Hematopoietic multipotent progenitor cell treated with erythropoietin and hydrocortisone succinate and interleukin-3 and kit ligand, for 15 days (in vitro differentiated cells): ENCODE measurements around the gene ZNF467.

Source experiments
- DNase-seq: peaks from one replicate; pipeline ENCODE4 v3.0.0-alpha.2; 2015; ENCODE audit warnings: low spot score

The ZNF467 gene

DNA sequence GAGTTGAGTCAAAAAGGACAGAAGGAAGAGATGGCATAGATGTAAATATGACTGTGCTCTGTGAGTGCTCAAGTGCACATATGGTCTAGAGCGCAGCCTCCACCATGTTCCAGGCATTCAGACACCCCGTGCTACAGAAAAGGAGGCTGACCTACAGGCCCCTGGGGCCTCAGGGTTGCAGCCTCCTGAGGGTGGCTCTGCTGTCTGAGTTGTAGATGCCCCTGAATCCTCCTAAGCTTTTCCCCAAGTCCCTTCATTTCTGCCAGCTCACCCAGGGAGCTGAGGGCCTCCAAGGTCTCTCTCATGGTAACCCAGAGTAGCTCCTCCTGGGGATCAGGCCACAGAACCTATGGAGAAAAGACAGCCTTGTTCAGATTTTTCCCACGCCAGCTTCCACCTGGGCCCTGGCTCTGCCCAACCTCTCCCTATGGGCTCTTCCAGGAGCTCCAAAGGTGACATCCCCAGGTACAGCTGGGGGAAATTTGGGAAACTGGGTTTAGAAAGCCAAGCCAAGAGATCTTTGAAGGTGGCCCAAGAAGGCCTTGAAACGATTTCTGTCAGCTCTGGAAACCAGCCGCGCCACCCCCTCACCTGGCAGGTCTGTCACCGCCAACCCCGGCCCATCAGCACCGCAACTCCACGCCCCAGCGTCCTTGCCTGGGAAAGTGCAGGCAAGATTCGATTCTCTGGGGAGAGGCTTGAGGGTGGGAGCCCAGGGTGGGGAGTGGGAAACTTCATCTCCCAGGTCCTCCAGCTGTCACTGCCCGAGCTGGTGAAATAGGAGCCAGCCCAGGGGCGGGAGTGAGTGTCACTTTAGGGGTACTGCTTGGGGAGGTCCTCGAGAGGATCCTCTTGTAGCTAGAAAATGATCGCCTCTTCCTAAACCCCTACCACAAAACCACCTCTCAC lies 2.4 kb downstream of the ZNF467 start:
- no peak for DNase-seq

DNA sequence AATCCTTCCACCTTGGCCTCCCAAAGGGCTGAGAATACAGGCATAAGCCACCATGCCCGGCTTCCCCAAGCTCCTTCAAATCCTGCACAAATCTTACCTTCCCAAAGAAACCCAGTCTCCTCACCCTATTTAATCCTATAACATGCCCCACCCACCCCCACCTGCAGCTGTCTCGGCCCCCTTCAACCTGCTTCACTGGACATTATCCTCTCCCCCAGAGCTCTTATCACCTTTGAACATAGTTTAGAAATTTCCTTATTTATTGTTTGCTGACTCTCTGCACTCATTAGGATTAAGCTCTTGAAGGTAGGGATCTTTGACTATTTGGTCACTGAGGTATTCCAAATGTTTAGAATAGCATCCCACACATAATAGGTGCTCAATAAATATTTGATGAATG lies 3.5 kb downstream of the ZNF467 start:
- no peak for DNase-seq

DNA sequence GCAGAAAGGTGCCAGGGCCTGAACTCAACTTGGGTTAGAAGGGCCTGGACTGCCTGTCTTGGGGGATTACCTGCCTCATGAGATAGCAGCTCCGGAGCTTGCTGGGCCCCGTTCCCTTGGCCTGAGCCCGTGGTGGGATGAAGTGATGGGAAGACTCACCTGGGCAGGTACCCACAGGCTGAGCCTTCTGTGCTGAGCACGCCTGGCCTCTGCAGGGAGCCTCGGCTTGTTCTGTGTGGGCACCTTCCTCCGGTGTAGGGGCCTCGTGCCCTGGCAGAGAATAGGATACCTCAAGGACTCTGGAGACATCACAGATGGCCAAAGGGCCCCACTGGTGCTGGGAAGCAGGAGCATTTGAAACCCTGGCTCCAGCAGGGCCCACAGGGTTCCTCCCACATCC lies 4.5 kb downstream of the ZNF467 start:
- DNase-seq, result no peak

DNA sequence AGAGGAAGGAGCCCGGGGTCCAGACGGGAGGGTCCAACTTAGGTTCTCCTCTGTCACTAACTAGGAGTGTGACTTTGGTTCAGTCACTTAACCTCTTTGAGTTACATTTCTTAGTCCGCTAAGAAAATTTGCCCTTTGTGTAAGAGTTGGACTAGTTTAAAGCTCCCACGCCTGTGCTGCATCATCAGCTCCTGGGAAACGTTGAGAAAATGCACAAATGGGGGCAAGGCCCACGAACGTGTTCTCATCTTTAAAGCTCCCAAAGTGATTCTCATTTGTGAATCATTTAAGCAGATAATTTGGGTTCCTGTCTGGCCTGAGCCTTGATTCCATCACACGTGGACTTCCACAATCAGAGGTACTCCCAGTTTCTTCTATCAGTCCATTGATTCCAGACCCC lies 6.3 kb downstream of the ZNF467 start:
- no peak for DNase-seq

DNA sequence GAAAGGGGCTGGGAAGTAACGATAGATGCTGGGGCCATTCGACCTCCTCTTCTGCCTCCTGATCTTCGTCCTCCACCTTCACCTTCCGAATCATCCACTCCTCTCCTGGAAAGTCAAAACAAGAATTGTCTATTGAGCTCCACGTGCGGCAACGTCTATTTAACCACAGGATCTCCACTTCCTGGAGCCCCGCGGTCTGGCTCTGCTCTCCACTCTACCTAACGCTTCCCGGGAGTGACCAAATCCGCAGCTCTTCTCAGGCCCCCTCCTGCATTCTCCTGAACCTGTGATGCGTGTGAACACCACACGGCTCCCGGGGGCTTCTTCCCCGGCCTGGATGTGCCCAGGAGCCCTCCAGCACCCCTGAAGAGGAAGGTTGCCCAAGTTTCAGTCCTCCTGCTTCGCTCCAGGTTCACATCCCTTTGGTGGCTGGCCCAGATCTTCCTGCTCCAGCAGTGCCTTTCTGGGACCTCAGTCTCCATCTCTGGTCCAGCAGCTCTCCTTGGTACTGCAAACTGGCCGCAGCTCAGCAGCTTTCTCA lies 7.2 kb downstream of the ZNF467 start:
- DNase-seq, result no peak

DNA sequence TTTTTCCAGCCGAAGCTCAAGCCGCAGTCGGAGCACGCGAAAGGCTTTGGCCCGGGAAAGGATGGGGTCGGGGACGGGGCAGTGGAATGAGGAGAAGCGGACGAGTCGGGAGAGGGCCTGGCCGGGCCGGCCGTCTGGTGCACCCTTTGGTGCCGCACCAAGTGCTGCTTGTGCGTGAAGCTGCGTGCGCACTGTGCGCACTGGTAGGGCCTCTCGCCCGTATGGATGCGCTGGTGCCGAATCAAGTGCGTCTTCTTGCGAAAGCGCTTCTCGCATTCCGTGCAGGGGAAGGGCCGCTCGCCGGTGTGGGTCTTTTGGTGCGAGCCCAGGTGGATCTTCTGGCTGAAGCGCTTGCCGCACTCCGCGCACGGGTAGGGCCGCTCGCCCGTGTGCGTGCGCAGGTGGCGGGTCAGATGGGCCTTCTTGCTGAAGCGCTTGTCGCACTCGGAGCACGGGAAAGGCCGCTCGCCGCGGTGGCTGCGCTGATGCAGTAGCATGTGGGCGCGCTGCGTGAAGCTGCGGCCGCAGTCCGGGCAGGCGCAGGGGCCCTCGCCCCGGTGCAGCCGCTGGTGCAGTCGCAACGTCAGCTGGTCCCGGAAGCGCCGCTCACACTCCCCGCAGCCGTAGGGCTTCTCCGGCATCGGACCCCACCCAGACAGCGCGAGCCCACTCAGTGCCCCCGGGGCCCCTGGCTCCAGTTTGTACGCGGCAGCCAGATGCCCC lies 7.8 kb downstream of the ZNF467 start:
- DNase-seq, result no peak

DNA sequence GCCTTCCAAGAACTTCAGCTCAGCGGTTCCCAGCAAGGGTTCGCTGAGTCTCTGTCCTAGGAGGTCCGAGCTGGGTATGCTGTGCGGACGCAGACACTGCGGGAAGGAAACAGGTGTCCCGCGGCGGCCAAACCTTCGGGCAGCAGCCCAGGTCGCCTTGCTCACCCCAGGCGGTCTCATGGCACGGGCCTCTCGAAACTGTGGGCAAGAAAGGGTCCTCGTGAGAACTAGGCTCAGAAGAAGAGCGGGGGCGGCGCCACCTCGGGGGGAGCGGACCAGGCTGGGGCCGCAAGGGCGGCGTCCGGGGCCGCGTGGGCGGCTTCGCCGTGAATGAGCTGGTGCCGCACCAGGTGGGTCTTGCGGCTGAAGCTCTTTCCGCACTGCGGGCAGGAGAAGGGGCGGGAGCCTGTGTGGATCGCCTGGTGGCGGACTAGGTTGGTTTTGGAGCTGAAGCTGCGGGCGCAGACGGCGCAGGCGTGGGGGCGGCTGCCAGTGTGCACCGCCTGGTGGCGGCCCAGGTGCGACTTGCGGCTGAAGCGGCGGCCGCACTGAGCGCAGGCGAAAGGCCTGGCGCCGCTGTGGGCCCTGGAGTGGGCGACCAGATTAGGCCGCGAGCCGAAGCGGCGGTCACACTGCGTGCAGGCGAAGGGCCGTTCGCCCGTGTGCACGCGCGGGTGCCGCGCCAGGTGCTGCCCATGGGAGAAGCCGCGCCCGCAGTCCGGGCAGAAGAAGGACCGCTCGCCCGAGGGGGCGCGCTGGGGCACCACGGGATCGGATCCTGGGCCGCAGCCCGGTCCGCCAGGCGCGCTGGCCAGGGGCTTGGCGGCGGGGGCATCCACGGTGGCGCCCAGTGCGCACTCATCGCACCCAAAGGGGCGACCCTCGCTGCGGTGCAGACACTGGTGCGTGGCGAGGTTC lies 8.6 kb downstream of the ZNF467 start:
- DNase-seq, result no peak

DNA sequence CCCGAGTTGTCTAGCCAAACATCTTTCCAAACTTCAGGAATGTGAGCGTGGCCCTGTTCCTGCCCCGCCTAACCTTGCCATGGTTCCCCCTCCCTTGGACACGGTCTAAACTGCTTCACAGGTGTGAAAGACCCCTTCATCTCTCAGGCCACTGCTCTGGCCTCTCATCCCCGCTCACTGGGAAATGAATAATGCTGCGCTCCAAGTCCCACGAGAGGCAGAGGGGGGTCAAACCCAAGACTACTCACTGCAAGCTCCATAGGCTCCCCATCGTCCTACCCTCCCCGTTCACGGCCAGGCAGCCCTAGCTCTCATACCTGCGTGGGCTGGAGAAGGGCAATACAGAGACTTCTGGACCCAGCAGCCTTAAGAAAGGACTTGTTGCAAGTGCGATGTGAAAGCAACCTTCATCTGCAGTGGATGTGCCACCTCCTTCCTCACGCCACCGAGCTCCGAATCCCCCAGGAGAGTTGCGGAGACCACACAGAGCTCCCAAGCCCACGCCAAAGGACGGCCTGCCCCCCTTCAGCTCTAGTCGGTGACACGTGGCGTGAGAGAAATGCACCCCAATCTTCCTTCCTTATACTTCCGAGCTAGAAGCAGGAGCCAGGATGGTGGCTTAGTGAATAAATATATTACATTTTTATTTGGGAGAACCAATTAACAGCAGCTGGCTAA lies 9.7 kb downstream of the ZNF467 start:
- no peak for DNase-seq

DNA sequence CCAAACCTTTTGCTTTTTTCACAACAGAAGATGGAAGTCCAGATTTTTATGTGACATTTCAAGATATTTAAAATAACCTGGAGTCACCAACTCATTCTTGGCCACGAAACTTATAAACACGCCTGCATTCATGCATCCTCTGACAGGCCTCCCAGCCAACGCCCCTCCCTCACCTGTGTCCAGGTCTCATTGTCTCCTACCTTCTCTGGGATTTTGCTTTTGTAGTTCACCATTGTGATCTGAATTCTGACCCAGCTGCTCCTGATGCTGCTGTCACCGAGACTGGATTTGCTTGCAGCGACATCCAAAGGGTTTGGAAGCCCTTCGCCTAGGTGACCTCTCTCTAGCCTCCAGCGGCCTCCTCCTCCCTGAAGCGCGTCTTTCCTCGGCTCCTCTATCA lies 10.8 kb downstream of the ZNF467 start:
- DNase-seq, result no peak

DNA sequence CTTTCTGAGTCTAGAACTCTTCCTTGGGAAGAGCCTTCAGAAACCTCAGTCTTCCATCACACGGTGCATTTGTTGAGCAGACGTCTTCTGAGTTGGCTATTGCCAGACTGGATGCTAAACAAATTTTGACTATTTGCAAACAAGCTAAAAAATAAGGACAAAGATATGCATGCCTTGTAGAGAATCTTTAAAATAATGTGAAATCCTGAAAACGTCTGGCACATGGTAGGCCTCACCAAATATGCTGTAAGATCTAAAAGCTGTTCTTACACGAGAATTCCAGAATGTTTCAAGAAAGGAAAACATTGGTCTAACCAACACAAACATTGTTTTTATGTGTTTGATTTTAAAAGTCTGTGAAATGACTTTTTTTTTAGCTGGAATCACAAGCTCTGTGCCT lies 11.3 kb downstream of the ZNF467 start:
- no peak for DNase-seq

DNA sequence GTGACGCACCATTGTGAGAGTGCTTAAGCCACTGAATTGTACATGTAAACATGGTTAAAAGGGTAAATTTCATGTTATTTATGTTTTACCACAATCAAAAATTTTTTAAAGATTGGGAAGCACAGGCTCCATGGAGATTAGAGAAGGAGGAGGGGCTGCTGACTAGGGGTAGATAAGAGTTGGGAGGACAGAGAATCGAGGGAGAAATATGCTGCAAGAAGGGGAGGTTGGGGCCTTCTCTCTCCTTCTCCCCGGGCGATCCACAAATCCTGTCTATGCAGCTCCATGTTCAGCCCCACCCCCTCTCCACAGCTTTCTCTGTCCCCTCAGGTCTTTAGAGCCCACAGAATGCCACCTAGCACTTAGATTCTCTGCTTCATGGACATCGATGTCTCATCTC lies 12.1 kb downstream of the ZNF467 start:
- DNase-seq, result no peak

DNA sequence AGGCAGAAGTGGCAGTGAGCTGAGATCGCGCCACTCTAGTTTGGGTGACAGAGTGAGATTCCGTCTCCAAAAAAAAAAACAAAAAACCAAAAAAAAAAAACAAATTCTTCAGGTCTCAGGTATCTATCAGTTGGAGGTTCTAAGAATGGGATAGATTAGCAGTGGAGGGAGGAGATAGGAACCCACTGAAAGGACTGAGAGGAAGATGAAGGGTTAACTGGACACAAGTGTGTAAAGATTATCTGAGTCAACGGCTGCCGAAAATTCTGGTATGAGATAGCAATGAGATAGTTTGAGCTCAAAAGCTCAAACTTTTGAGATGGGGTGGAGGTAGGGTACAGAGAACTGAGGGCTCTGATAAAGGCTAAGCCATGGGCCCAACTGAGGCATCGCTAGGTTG lies 12.8 kb downstream of the ZNF467 start:
- no peak for DNase-seq

DNA sequence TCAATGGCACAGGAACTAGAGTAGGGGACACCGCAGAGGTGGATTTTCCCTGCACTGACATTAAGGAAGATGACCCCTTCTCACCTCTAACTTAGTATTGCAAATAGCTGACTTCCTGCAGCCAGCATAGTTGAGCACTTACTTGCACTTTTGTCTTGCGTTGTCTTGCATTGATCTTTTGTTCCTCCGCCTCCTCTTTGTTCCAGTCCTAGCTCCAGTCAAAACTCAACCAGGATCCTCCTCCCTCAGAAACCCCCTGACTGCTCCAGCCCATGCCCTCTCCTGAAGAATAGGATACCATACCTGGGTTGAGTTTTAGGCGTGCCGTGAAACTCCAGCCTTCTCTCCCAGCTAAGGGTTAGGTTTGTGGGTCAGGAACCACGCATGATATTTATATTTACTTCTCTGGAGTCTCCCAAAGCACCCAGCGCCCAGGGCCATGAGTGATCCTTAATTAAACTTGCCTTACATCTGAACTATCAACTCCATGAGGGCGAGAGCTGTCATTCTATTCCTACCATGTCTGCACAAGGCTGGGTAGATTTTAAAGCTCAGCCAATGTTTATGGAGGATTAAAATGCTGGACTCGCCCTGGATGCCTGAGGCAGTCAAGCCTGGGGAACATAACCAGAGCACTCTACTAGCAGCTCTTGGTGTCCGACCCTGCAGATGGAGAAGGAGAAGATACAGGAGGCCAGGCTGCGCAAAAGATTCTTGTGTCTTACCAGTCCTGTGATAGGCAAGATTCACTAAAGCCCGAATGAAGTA lies 14.1 kb downstream of the ZNF467 start:
- DNase-seq, result no peak

DNA sequence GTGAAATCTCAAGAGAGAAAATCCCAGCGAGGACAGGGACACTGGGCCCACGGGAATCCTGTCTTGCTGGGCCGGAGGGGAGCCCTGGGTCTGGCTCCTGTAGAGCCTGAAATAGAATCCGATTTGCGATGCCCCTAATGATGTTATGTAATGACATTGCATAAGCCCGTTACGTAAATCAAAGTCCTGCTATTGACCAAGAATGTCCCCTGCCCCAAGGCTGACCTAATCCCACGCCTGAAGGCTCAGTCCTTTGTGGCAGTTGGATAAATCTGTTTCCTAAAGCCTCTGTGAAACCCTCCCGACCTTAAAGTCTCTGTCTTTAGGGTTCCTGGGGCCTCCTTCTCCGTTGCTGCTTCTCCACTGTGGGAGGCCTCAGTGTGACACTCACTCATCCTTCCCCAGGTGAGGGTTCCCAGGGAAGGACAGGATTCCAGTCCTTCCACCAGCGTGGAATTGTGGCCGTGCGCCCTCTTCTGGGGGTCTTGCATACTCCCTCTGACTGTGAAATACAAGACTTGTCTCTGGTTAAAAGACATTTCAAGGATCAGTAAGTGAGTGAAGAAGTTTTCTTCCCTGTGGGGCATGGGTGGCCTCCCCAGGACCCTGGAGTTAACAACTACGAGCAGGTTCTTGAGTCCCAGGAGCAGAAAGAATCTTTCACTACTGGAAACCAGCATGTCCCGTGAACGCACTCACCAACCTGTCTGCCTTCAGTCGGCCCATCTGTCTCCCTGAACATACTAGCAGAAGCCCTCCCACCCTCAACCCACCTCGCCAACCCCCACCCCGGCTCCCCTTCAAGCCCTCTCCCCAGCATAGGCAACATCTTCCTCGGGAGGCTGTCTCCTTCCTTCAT lies 19.8 kb downstream of the ZNF467 start:
- DNase-seq, result no peak

DNA sequence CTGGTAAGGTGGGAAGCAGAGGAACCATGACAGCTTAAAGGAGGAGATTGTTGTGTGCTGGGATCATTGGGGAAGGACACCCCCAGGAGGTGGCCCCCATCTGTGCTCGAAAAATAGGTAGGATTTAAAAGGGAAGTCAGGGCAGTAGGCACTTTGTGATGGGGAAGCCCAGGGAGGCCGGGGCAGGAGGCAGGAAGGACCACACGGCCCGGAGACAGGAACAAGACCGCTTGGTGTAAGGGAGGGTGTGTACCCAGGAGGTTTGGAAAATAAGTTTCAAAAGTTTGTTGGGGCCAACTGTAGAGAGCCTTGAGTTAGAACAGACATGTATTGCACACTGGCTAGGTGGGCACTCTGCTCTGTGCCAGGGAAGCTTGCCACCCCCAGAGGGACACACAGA lies 20.7 kb downstream of the ZNF467 start:
- DNase-seq, result no peak

DNA sequence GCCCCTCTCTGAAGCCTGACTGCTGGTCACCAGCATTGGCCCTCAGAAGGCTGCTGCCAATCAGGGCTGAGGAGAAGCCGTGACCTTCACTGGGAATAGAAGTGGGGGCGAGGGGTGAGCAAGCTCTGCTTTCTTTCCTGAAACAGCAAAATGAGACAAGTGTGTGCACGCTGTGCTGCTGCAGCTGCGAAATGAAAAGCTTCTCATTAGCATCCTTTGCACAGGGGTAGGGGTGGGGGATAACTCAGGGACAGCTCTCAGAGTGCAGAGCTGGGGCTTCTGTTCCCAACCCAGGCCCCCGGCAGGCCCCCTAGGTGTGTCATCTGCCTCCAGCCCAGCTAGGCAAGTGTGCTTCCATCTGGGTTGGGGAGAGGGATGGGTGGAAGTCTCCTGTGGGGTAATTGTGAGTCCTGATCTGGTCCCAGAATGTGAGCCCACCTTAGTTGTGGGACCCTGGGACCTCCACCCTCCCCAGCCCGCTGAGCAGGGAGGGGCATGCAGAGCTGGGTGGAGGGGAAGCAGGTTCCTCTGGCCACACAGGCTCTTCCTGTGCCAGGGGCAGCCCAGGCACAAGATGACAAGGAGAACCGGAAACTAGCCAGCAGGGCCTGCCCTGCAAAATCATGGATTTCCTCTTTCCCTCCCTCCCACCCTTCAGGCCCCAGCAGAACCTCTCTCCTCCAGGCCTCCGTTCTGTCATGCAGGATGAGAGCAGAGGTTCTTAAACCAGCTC lies 22.2 kb downstream of the ZNF467 start:
- no peak for DNase-seq

DNA sequence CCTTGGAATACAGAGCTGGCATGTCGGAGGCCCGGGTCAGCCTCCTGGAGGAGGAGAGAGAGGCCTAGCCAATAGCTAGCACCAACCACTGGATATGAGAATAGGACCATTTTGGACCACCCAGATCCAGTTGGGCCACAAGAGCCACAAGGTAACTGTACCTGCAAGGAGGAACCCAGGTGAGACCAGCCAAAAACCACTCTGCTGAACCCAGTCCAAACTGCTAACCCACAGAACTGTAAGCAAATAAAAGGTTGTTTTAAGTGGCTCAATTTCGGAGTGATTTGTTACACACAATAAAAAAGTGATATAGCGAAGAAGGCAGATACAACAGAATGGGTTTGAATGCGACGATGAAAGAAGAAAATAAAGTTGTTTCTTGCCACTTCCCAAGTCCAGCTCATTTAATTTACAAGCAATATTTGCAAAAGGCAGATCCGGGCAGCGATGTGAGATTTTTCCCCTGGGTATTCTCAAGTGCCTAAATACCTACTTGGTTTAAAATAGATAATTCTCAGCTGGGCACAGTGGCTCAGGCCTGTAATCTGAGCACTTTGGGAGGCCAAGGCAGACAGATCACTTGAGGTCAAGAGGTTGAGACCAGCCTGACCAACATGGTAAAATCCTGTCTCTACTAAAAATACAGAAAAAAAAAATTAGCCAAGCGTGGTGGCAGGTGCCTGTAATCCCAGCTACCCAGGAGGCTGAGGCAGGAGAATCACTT lies 23.1 kb downstream of the ZNF467 start:
- no peak for DNase-seq

DNA sequence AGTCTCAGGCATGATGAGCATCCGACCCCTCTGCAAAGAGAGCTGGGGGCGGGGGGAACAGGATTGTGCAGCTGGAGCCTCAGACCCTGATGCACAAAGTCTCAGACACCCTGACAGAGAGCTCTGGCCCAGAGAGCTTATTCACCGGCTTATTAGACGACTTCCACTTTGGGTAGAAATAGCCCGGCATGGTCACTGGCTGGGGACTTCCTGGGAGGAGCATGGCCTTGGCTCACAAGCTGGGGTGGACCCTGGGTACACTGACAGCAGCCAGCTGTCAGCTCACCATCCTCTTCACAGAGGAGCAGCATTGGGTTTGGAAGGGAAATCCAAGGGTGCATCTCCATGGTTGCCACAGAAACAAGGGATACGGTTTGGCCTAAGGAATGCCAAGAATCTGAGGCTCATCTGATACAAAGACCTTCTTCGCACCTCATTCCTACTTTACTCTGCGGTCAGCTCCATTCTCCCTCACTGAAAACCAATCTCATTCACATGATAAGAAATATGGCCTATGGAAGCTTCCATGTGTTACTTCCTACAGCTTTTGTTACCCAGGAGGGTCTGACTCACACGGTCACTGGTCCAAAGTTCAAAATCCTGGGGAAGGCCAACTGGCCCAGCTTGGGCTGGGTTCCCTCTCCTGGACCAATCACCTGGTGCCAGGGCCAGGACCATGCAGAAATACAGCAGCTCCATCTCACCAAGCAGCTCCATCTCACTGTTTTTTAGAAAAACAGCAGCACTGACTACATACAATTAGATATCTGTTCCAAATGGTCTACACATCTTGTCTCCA lies 25.1 kb downstream of the ZNF467 start:
- DNase-seq, result no peak
